ENCODE measurements around the gene CENPB.

The CENPB gene

DNA sequence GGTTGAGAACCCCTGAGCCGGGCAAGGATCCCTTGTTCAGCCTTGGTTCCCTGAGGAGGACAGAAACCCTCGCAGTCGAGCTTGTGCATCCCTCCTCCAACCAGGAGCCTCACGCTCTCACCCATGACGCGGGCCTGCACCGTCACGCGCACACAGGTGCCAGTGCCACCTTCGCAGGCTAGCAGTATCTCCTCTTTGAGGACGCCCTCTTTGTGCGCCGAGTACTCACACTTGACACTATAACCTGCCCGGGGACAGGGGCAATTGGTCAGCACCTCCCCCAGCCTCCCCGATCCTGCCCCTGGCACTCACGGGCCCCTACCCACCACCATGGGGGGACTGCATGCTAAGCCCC is 32.3 kb downstream of the CENPB start:
- no peak overlapping the region for H3K4me3 ChIP-seq (ENCODE audit: low read depth, low read length)
- no peak for DNase-seq (ENCODE audit: low read depth)

GRCh38 chr20:3753501-3754275 is 32.9 kb downstream of the CENPB start:
- no peak overlapping the region for H3K4me3 ChIP-seq (ENCODE audit: low read depth, low read length)
- DNase-seq (ENCODE audit: low read depth): no peak

DNA sequence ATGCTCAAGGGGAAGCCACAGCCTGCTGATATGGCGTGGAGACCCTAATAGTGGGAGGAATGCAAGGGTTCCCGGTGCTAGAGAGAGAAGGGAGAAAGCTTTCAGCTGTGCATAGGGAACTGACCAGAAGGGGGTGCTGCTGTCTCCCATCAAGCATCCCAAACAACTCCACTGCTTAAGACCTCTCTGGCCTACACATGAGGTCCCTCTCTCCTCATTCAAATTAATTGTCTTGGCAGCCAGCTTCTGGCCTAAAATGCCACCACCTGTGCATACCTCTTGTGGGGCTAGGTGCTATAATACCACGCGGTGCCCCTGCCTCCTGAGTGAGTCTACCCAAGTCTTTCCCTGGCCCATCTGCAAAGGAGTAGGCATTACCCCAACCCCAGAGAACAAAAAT is 33.4 kb downstream of the CENPB start:
- no peak for DNase-seq (ENCODE audit: low read depth)
- H3K4me3 ChIP-seq (ENCODE audit: low read depth, low read length): no peak overlapping the region

- DNase-seq (ENCODE audit: low read depth): no peak
- no peak overlapping the region for H3K4me3 ChIP-seq (ENCODE audit: low read depth, low read length)
These were observed 34.2 kb downstream of the CENPB start for GRCh38 chr20:3752386-3752759.

GRCh38 chr20:3751675-3752385 is 34.7 kb downstream of the CENPB start:
- DNase-seq (ENCODE audit: low read depth): no peak
- no peak overlapping the region for H3K4me3 ChIP-seq (ENCODE audit: low read depth, low read length)

GRCh38 chr20:3751305-3751674 is 35.2 kb downstream of the CENPB start:
- H3K4me3 ChIP-seq (ENCODE audit: low read depth, low read length): no peak overlapping the region
- DNase-seq (ENCODE audit: low read depth): no peak

GRCh38 chr20:3749689-3750531 is 36.6 kb downstream of the CENPB start:
- no peak overlapping the region for H3K4me3 ChIP-seq (ENCODE audit: low read depth, low read length)
- no peak for DNase-seq (ENCODE audit: low read depth)

- no peak overlapping the region for H3K4me3 ChIP-seq (ENCODE audit: low read depth, low read length)
- no peak for DNase-seq (ENCODE audit: low read depth)
These were observed 37.4 kb downstream of the CENPB start for GRCh38 chr20:3749087-3749688.

- DNase-seq (ENCODE audit: low read depth): no peak
- no peak overlapping the region for H3K4me3 ChIP-seq (ENCODE audit: low read depth, low read length)
These were observed 38.5 kb downstream of the CENPB start for GRCh38 chr20:3748073-3748472.

DNA sequence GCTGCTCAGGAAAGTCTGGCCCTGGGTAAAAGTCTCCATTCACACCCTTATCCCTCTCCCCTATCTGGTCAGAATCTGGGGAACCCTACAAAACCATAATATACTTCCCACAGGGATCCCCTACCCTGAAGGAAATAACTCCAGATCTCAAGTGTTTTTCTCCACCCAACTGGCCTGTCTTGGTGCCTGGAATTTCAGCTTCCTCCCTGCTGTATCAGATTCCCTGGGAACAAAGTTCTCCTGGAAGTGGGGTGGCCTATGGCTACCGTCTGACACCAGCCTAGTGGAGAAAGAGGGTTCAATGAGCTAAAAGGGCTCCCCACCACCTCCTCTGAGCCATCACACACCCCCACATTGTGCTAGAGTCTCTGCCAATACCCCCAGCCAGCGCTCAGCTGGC is 39.1 kb downstream of the CENPB start:
- no peak overlapping the region for H3K4me3 ChIP-seq (ENCODE audit: low read depth, low read length)
- DNase-seq (ENCODE audit: low read depth): no peak

GRCh38 chr20:3745686-3746173 is 40.8 kb downstream of the CENPB start:
- DNase-seq (ENCODE audit: low read depth): no peak
- no peak overlapping the region for H3K4me3 ChIP-seq (ENCODE audit: low read depth, low read length)

DNA sequence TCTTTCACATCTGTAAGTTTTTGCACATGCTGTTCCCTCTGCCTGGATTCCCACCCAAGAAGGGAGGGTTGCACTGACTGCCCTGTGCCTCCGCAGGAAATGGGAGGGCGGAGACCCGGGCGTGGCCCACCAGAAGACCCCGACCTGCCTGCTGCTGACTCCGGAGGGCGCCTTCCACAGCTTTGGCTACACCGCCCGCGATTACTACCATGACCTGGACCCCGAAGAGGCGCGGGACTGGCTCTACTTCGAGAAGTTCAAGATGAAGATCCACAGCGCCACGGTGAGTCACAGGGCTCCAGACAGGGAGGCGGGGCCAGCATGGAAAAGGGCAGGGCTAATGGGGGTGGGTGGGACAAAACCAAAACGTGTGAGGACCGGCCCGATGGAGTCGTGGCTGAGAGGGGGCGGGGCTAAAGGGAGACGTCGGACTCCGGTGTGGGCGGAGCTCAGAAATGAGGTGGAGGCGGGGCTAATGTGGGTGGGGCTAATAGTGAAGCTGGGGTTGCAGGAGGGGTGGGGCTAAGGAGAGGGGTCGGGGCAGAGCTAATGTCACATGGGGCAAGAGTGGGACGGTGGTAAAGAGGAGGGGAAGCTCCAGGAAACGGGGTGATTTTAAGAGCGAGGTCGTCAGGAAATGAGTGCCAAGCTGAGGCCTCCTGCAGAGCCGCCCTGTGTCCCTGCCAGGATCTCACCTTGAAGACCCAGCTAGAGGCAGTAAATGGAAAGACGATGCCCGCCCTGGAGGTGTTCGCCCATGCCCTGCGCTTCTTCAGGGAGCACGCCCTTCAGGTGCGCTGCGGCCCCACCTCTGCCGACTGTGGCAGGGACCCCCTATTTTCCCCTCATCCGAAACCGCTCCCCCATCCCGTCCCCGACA is 41.5 kb downstream of the CENPB start:
- no peak for DNase-seq (ENCODE audit: low read depth)
- no peak overlapping the region for H3K4me3 ChIP-seq (ENCODE audit: low read depth, low read length)

DNA sequence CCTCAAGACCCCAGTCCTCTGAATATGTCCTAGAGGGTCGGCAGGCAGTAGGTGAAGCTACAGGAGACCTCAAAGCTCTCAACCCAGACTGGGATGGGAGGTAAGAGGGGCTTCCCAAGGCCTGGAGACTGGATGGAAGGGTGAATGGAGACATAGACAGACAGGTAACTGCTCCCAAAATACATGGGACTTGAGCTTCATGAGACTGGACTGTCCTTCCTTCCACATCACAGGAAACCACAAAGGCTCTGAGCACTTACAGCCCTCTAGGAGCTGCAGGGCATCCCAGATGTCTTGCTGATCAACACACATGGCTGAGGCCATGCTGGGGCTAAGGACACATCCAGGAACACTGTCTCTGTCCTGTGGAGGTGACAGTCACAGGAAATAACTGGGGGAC is 42.5 kb downstream of the CENPB start:
- no peak overlapping the region for H3K4me3 ChIP-seq (ENCODE audit: low read depth, low read length)
- no peak for DNase-seq (ENCODE audit: low read depth)

GRCh38 chr20:3743251-3743650 is 43.3 kb downstream of the CENPB start:
- no peak for DNase-seq (ENCODE audit: low read depth)
- no peak overlapping the region for H3K4me3 ChIP-seq (ENCODE audit: low read depth, low read length)

DNA sequence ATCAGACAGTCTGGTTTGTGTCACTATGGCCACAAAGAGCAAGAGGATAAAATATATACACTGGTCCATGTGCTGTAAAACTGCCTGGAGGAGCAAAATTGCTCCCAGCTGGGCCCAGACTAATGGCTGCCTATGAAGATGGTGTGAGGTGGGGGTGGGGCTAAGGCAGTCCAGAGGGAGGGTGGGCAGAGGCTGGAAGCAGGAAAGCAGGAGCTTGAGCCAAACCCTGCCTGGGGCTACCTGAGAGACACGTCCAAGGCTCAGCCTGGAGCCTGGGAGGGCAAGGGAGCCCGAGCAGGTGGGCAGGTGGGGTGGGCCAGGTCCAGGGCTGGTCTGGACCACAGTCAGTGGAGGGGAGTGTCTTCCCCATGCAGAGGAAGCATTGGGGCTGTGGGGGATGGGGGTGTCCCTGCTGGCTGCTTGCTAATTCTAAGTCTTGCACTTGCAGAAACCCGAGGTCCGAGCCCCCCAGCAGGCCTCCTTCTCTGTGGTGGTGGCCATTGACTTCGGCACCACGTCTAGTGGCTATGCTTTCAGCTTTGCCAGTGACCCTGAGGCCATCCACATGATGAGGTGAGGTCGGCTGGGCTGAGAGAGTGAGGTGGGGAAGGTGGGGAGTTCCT is 44.6 kb downstream of the CENPB start:
- no peak for DNase-seq (ENCODE audit: low read depth)
- no peak overlapping the region for H3K4me3 ChIP-seq (ENCODE audit: low read depth, low read length)

DNA sequence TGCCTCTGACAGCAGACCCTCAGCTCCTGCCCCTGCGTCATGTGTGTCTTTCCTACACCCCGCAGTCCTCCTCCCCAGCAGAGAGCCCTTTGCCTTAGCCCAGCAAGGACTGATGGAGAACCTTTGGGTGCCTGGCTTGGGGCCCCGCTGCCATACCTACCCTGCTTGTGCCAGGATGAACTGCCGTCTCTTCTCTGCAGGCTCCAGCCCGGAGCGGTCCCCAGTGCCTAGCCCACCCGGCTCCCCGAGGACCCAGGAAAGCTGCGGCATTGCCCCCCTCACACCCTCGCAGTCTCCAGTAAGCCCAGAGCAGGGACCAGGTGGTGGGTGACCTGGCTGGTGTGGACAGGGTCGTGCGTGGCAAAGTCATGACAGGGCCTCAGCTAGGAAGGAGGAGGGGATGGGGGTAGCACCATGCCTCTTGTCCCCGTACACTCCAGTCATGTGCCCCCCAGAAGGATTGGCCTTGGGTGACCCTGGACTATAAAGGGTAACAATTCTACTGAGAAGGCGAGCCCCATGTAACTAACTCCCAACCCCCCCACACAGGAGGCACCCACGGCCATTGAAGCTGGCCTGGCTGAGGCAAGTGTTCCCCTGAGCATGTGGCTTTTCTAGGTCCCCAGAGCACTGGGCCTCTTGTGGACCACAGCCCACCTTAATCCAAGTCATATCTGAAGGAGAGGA is 45.8 kb downstream of the CENPB start:
- DNase-seq (ENCODE audit: low read depth): no peak
- H3K4me3 ChIP-seq (ENCODE audit: low read depth, low read length): no peak overlapping the region

- DNase-seq (ENCODE audit: low read depth): no peak
- H3K4me3 ChIP-seq (ENCODE audit: low read depth, low read length): no peak overlapping the region
These were observed 46.6 kb downstream of the CENPB start for GRCh38 chr20:3739926-3740451.
